ENCODE measurements around the gene PACRG. TPM values are rescaled to one million over a fixed set of nuclear protein-coding genes. Genes with fewer than 3 reads are reported as not detected.

PACRG gene
- total RNA-seq, 1 donor from 2014 or later: 4.3 TPM

GRCh38 chr6:163137398-163137881, 409.7 kb downstream of the PACRG start:
- no peak for DNase-seq (ENCODE audit: low spot score)
- intact Hi-C loops (cut with DNase I): no loop called here
- ATAC-seq: no peak

- intact Hi-C loops (cut with DNase I): no loop called here
- ATAC-seq: no peak
- DNase-seq (ENCODE audit: low spot score): no peak
These were observed 418.3 kb downstream of the PACRG start for GRCh38 chr6:163146036-163146435.

GRCh38 chr6:163147994-163148393, 420.2 kb downstream of the PACRG start:
- no peak for DNase-seq (ENCODE audit: low spot score)
- peak; percentile 32 for ATAC-seq
- intact Hi-C loops (cut with DNase I): no loop called here

GRCh38 chr6:163148451-163149278, 420.9 kb downstream of the PACRG start:
- ATAC-seq: peak; percentile 57
- intact Hi-C loops (cut with DNase I): no loop called here
- DNase-seq (ENCODE audit: low spot score): no peak

GRCh38 chr6:163149279-163149848, 421.6 kb downstream of the PACRG start:
- DNase-seq (ENCODE audit: low spot score) (no peak), ATAC-seq (peak; percentile 53)
- intact Hi-C loops (cut with DNase I): no loop called here

GRCh38 chr6:163151212-163151611, 423.4 kb downstream of the PACRG start:
- no peak for DNase-seq (ENCODE audit: low spot score)
- ATAC-seq: no peak
- intact Hi-C loops (cut with DNase I): no loop called here

- intact Hi-C loops (cut with DNase I): no loop called here
- ATAC-seq (no peak), DNase-seq (ENCODE audit: low spot score) (no peak)
These were observed 424.9 kb downstream of the PACRG start for GRCh38 chr6:163152701-163153100.

GRCh38 chr6:163159110-163159509, 431.3 kb downstream of the PACRG start:
- ATAC-seq: no peak
- intact Hi-C loops (cut with DNase I): no loop called here
- no peak for DNase-seq (ENCODE audit: low spot score)

- DNase-seq (ENCODE audit: low spot score) (no peak), ATAC-seq (no peak)
- intact Hi-C loops (cut with DNase I): no loop called here
These were observed 431.9 kb downstream of the PACRG start for GRCh38 chr6:163159689-163160088.

GRCh38 chr6:163162007-163162873, 434.5 kb downstream of the PACRG start:
- ATAC-seq: no peak
- intact Hi-C loops (cut with DNase I): no loop called here
- no peak for DNase-seq (ENCODE audit: low spot score)

- DNase-seq (ENCODE audit: low spot score): no peak
- no peak for ATAC-seq
- intact Hi-C loops (cut with DNase I): no loop called here
These were observed 435.1 kb downstream of the PACRG start for GRCh38 chr6:163162874-163163213.

- no peak for ATAC-seq
- DNase-seq (ENCODE audit: low spot score): no peak
- intact Hi-C loops (cut with DNase I): no loop called here
These were observed 436.6 kb downstream of the PACRG start for GRCh38 chr6:163164175-163164900.

- ATAC-seq: peak; percentile 20
- no peak for DNase-seq (ENCODE audit: low spot score)
- intact Hi-C loops (cut with DNase I): no loop called here
These were observed 437.6 kb downstream of the PACRG start for GRCh38 chr6:163165155-163165910.

- intact Hi-C loops (cut with DNase I): no loop called here
- DNase-seq (ENCODE audit: low spot score): no peak
- ATAC-seq: peak; percentile 50
These were observed 438.1 kb downstream of the PACRG start for GRCh38 chr6:163165922-163166321.

GRCh38 chr6:163166507-163166906, 438.7 kb downstream of the PACRG start:
- intact Hi-C loops (cut with DNase I): no loop called here
- no peak for DNase-seq (ENCODE audit: low spot score)
- no peak for ATAC-seq

GRCh38 chr6:163169521-163169920, 441.7 kb downstream of the PACRG start:
- intact Hi-C loops (cut with DNase I): no loop called here
- ATAC-seq (no peak), DNase-seq (ENCODE audit: low spot score) (no peak)

GRCh38 chr6:163170294-163170883, 442.6 kb downstream of the PACRG start:
- intact Hi-C loops (cut with DNase I): no loop called here
- ATAC-seq (no peak), DNase-seq (ENCODE audit: low spot score) (no peak)

- DNase-seq (ENCODE audit: low spot score) (no peak), ATAC-seq (no peak)
- intact Hi-C loops (cut with DNase I): no loop called here
These were observed 446.0 kb downstream of the PACRG start for GRCh38 chr6:163173741-163174140.
